ENCODE results near the gene RAB9B. TPM values are rescaled to one million over a fixed set of nuclear protein-coding genes. Genes with fewer than 3 reads are reported as not detected.

RAB9B gene
- total and polyA plus RNA-seq, 2 of the 13 experiments (the other 11 are each of a cell fraction or from before 2014, with no cell fraction given), result 0.04 TPM; not detected in 1

- Histone ChIP-seq H3K27me3 (ENCODE audit: control insufficient read depth in 1 of 2, insufficient read depth in 2 of 2, low read length in 2 of 2) (peaks cover 0 to 11% of the 10 kb centered on the region in 2 experiments; a peak in 3 of 5 replicates), H3K4me2 (ENCODE audit: low read depth, low read length) (no peak overlapping the region), H3K9me3 (ENCODE audit: low read length) (no peaks in the 10 kb centered on the region), H3K27ac (ENCODE audit: extremely low read length, insufficient read depth, low read length) (no peak overlapping the region), H3K9ac (ENCODE audit: insufficient read depth, low read depth, low read length) (no peak overlapping the region), H4K20me1 (ENCODE audit: insufficient read depth, low read length) (no peaks in the 10 kb centered on the region), H3K36me3 (replicated peaks in 1 of 2; ENCODE audit: control insufficient read depth in 1 of 2, insufficient read depth in 2 of 2, low read length in 2 of 2) (no peaks in the 10 kb centered on the region), H3K79me2 (ENCODE audit: insufficient read depth, low read length) (no peaks in the 10 kb centered on the region), H3K4me3 (replicated peaks in 1 of 3; ENCODE audit: insufficient read depth in 1 of 3, low read depth in 2 of 3, low read length in 3 of 3) (no peak overlapping the region), H3K4me1 (ENCODE audit: insufficient read depth, low read length) (no peaks in the 10 kb centered on the region), H2AFZ (ENCODE audit: low read length) (no peak overlapping the region)
- CTCF ChIA-PET (ENCODE audit: low intra/inter-chr PET ratio, low total read pairs), result no interaction called here
- ATAC-seq, result no peak
- WGBS (ENCODE audit: low lambda C conversion rate), result 0% methylated on average over 7 of the region's 7 CpGs
- POLR2A ChIA-PET, result no interaction called here
- no peak for DNase-seq (ENCODE audit: low spot score)
- no TSS peak for BruUV-seq (replicated peaks)
- FAIRE-seq, result no peak
- intact Hi-C loops (cut with micrococcal nuclease; ENCODE audit: unreplicated experiment) (no loop called here), in situ Hi-C loops (cut with HindIII; ENCODE audit: extremely low pct_ligation_motif_present, low pct_unique_long_range_greater_than_20kb) (loop anchor here (25.0 kb wide), 2 partner anchors 106 to 281 kb away; partner anchors contain the start of gene ZCCHC18)
- TF ChIP-seq ZNF275 (CRISPR knock-in tag; IDR thresholded peaks at IDR 0.05; ENCODE audit: borderline replicate concordance) (no peak), HBP1 (CRISPR knock-in tag; IDR thresholded peaks at IDR 0.05; ENCODE audit: low read depth) (no peak), AKAP8 (CRISPR knock-in tag; IDR thresholded peaks at IDR 0.05) (no peak), JUND (CRISPR knock-in tag; IDR thresholded peaks at IDR 0.05) (no peak), CAMTA2 (CRISPR knock-in tag; IDR thresholded peaks at IDR 0.05; ENCODE audit: borderline replicate concordance) (no peak), THYN1 (CRISPR knock-in tag; IDR thresholded peaks at IDR 0.05; ENCODE audit: borderline replicate concordance, low read depth) (no peak), KAT2B (IDR thresholded peaks at IDR 0.05; ENCODE audit: borderline replicate concordance, low read depth, low read length) (no peak), MBD4 (IDR thresholded peaks at IDR 0.05; ENCODE audit: borderline replicate concordance, low read length) (no peak), ZNF468 (CRISPR knock-in tag; IDR thresholded peaks at IDR 0.05) (no peak), MIER3 (CRISPR knock-in tag; IDR thresholded peaks at IDR 0.05; ENCODE audit: borderline replicate concordance) (no peak), ZNF431 (CRISPR knock-in tag; IDR thresholded peaks at IDR 0.05; ENCODE audit: borderline replicate concordance, low read depth) (no peak), ZBTB4 (CRISPR knock-in tag; IDR thresholded peaks at IDR 0.05; ENCODE audit: borderline replicate concordance) (no peak), AHDC1 (CRISPR knock-in tag; IDR thresholded peaks at IDR 0.05; ENCODE audit: borderline replicate concordance) (no peak)
These were observed 1.2 kb downstream of the RAB9B start for GRCh38 chrX:103830848-103831247.
